HFF-Myc (cell line): ENCODE measurements around the gene FGF1.
A peak's percentile ranks its signal among the peaks of the same experiment; 100 is the strongest.

Experiments used
- DNase-seq: peaks from one replicate; pipeline ENCODE4 v3.0.0-alpha.2; 2011; ENCODE audit warnings: low read depth; ENCODE audit errors: extremely low read depth
- H3K4me3 ChIP-seq: replicated peaks from 2 replicates; pipeline ENCODE4 v1.5.1; 2011; ENCODE audit warnings: low read depth, mild to moderate bottlenecking, control low read depth, low read length
- CTCF ChIP-seq: IDR thresholded peaks from 2 replicates; pipeline ENCODE4 v1.5.1; 2012; ENCODE audit warnings: mild to moderate bottlenecking, low read depth, low read length, control low read depth; ENCODE audit errors: missing control alignments

Gene FGF1

GRCh38 chr5:142621227-142621626, 64.7 kb downstream of the FGF1 start:
- no peak overlapping the region for H3K4me3 ChIP-seq
- TF ChIP-seq CTCF: no peak
- peak; percentile 53 for DNase-seq

- TF ChIP-seq CTCF: no peak
- H3K4me3 ChIP-seq: no peak overlapping the region
- DNase-seq: no peak
Measured at GRCh38 chr5:142619815-142620214, 66.1 kb downstream of the FGF1 start.

GRCh38 chr5:142618130-142618523, 67.8 kb downstream of the FGF1 start:
- no peak for TF ChIP-seq CTCF
- peak; percentile 78 for DNase-seq
- no peak overlapping the region for H3K4me3 ChIP-seq

GRCh38 chr5:142617416-142618129, 68.3 kb downstream of the FGF1 start:
- no peak for DNase-seq
- no peak for TF ChIP-seq CTCF
- no peak overlapping the region for H3K4me3 ChIP-seq

GRCh38 chr5:142615948-142616347, 69.9 kb downstream of the FGF1 start:
- TF ChIP-seq CTCF: no peak
- H3K4me3 ChIP-seq: no peak overlapping the region
- no peak for DNase-seq

- no peak overlapping the region for H3K4me3 ChIP-seq
- no peak for TF ChIP-seq CTCF
- DNase-seq: no peak
Measured at GRCh38 chr5:142614054-142614453, 71.8 kb downstream of the FGF1 start.

- H3K4me3 ChIP-seq: no peak overlapping the region
- no peak for DNase-seq
- TF ChIP-seq CTCF: no peak
Measured at GRCh38 chr5:142613271-142613671, 72.6 kb downstream of the FGF1 start.
